ENCODE results near the gene AKR1B15. TPM values are rescaled to one million over a fixed set of nuclear protein-coding genes. Genes with fewer than 3 reads are reported as not detected.

AKR1B15 gene
- total RNA-seq, 1 experiment from 2014 or later: not detected

DNA sequence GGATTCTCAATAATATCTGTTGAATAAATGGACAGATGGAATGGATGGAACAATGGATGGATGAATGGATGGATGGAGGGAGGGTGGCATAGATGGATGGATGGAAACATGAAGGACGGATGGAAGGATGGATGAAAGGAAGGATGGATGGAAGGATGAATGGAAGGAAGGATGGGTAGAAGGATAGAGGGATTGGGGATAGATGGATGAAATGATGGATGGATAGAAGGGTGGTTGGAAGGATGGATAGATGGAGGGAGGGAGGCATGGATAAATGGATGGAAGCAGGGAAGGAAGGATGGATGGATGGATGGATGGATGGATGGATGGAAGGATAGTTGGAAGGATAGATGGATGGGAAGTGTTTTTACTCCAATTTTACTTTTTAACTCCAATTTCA lies 35.4 kb downstream of the AKR1B15 start:
- Histone ChIP-seq H4K20me1 (ENCODE audit: insufficient read depth) (no peaks in the 10 kb centered on the region), H3K27ac (ENCODE audit: low read depth, low read length) (no peak overlapping the region), H3K27me3 (ENCODE audit: insufficient read depth, low read length) (peaks cover 4% of the 10 kb centered on the region; the same call in 1 of the 2 replicates), H3K79me2 (ENCODE audit: insufficient read depth, low read length) (no peaks in the 10 kb centered on the region), H3K4me2 (ENCODE audit: low read length) (no peak overlapping the region), H3K9ac (ENCODE audit: low read length) (no peak overlapping the region), H3K36me3 (ENCODE audit: control insufficient read depth in 1 of 2, insufficient read depth in 2 of 2, low read length in 2 of 2) (no peaks in the 10 kb centered on the region), H2AFZ (ENCODE audit: low read depth, low read length, poor library complexity, severe bottlenecking) (no peak overlapping the region), H3K4me1 (ENCODE audit: control insufficient read depth in 1 of 2, insufficient read depth in 2 of 2, low read length in 2 of 2) (no peaks in the 10 kb centered on the region), H3K4me3 (replicated peaks in 1 of 2; ENCODE audit: low read depth in 1 of 2, low read length in 2 of 2) (no peak overlapping the region), H3K9me3 (ENCODE audit: control insufficient read depth in 1 of 2, insufficient read depth in 1 of 2, low read depth in 1 of 2, low read length in 2 of 2) (no peaks in the 10 kb centered on the region), H3K9me2 (ENCODE audit: insufficient read depth) (no peaks in the 10 kb centered on the region)
- ATAC-seq (no peak), DNase-seq (ENCODE audit: low read depth, low spot score) (no peak)
- intact Hi-C loops (cut with micrococcal nuclease): no loop called here
- TF ChIP-seq ZFX (IDR thresholded peaks at IDR 0.05) (no peak), POLR2AphosphoS5 (IDR thresholded peaks at IDR 0.05; ENCODE audit: low read depth, low read length) (no peak)
- ChIA-PET POLR2A (no interaction called here), RAD21 (ENCODE audit: low non-redundant PET in 1 of 2, low total read pairs in 2 of 2, uncharacterized antibody in 2 of 2, unreplicated experiment in 2 of 2) (no interaction called here), CTCF (no interaction called here)
- BruUV-seq (replicated peaks): no TSS peak

DNA sequence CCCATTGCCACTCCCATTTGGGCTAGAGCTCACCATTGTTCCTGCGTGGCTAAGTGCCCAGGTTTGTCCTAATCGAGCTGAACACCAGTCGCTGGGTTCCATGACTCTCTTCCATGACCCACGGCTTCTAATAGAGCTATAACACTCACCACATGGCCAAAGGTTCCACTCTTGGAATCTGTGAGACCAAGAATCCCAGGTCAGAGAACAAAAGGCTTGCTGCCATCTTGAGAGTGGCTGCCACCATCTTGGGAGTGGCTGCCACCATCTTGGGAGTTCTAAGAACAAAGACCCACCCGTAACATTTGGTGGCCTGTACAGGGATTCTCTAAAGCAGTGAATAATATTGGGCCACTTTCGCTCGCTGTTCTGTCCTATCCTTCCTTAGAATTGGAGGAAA lies 37.0 kb downstream of the AKR1B15 start:
- Histone ChIP-seq H4K20me1 (ENCODE audit: insufficient read depth) (no peaks in the 10 kb centered on the region), H3K27ac (ENCODE audit: low read depth, low read length) (no peak overlapping the region), H3K4me1 (ENCODE audit: control insufficient read depth in 1 of 2, insufficient read depth in 2 of 2, low read length in 2 of 2) (no peaks in the 10 kb centered on the region), H3K4me3 (replicated peaks in 1 of 2; ENCODE audit: low read depth in 1 of 2, low read length in 2 of 2) (no peak overlapping the region), H3K79me2 (ENCODE audit: insufficient read depth, low read length) (no peaks in the 10 kb centered on the region), H3K36me3 (ENCODE audit: control insufficient read depth in 1 of 2, insufficient read depth in 2 of 2, low read length in 2 of 2) (no peaks in the 10 kb centered on the region), H3K4me2 (ENCODE audit: low read length) (no peak overlapping the region), H3K9ac (ENCODE audit: low read length) (no peak overlapping the region), H2AFZ (ENCODE audit: low read depth, low read length, poor library complexity, severe bottlenecking) (no peak overlapping the region), H3K27me3 (ENCODE audit: insufficient read depth, low read length) (no peaks in the 10 kb centered on the region; the same call in 1 of the 2 replicates), H3K9me3 (ENCODE audit: control insufficient read depth in 1 of 2, insufficient read depth in 1 of 2, low read depth in 1 of 2, low read length in 2 of 2) (no peaks in the 10 kb centered on the region), H3K9me2 (ENCODE audit: insufficient read depth) (no peaks in the 10 kb centered on the region)
- no TSS peak for BruUV-seq (replicated peaks)
- ChIA-PET CTCF (no interaction called here), RAD21 (ENCODE audit: low non-redundant PET in 1 of 2, low total read pairs in 2 of 2, uncharacterized antibody in 2 of 2, unreplicated experiment in 2 of 2) (no interaction called here), POLR2A (no interaction called here)
- ATAC-seq: no peak
- DNase-seq (ENCODE audit: low read depth, low spot score): no peak
- intact Hi-C loops (cut with micrococcal nuclease): no loop called here
- TF ChIP-seq POLR2AphosphoS5 (IDR thresholded peaks at IDR 0.05; ENCODE audit: low read depth, low read length) (no peak), ZNF274 (IDR thresholded peaks at IDR 0.05; ENCODE audit: low read depth, low read length) (no peak), EZH2phosphoT487 (IDR thresholded peaks at IDR 0.05; ENCODE audit: borderline replicate concordance) (no peak), ELF1 (IDR thresholded peaks at IDR 0.05; ENCODE audit: borderline replicate concordance, low read depth) (no peak), CEBPB (IDR thresholded peaks at IDR 0.05; ENCODE audit: low read depth) (no peak), FOSL1 (IDR thresholded peaks at IDR 0.05; ENCODE audit: low read depth) (no peak), TCF7L2 (IDR thresholded peaks at IDR 0.05; ENCODE audit: borderline replicate concordance, extremely low read depth, insufficient read depth, insufficient read length) (no peak), SIN3A (IDR thresholded peaks at IDR 0.05; ENCODE audit: low read depth) (no peak), SP1 (IDR thresholded peaks at IDR 0.05; ENCODE audit: low read depth) (no peak), CBX3 (IDR thresholded peaks at IDR 0.05; ENCODE audit: low read depth) (no peak), JUND (IDR thresholded peaks at IDR 0.05) (no peak), EGR1 (IDR thresholded peaks at IDR 0.05; ENCODE audit: low read depth) (no peak), YY1 (IDR thresholded peaks at IDR 0.05; ENCODE audit: extremely low read depth, insufficient replicate concordance, low read depth, low read length) (no peak), ZFX (IDR thresholded peaks at IDR 0.05) (no peak)
- TF ChIP-seq, protein P1, sequence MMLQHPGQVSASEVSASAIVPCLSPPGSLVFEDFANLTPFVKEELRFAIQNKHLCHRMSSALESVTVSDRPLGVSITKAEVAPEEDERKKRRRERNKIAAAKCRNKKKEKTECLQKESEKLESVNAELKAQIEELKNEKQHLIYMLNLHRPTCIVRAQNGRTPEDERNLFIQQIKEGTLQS (IDR thresholded peaks at IDR 0.05): no peak
- TF ChIP-seq, protein P2, sequence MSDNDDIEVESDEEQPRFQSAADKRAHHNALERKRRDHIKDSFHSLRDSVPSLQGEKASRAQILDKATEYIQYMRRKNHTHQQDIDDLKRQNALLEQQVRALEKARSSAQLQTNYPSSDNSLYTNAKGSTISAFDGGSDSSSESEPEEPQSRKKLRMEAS (IDR thresholded peaks at IDR 0.05): no peak
- TF ChIP-seq, protein P3, sequence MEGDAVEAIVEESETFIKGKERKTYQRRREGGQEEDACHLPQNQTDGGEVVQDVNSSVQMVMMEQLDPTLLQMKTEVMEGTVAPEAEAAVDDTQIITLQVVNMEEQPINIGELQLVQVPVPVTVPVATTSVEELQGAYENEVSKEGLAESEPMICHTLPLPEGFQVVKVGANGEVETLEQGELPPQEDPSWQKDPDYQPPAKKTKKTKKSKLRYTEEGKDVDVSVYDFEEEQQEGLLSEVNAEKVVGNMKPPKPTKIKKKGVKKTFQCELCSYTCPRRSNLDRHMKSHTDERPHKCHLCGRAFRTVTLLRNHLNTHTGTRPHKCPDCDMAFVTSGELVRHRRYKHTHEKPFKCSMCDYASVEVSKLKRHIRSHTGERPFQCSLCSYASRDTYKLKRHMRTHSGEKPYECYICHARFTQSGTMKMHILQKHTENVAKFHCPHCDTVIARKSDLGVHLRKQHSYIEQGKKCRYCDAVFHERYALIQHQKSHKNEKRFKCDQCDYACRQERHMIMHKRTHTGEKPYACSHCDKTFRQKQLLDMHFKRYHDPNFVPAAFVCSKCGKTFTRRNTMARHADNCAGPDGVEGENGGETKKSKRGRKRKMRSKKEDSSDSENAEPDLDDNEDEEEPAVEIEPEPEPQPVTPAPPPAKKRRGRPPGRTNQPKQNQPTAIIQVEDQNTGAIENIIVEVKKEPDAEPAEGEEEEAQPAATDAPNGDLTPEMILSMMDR (IDR thresholded peaks at IDR 0.05 in 2 of 3, conservative IDR thresholded peaks at IDR 0.05 in 1 of 3; ENCODE audit: borderline replicate concordance in 1 of 3, insufficient read depth in 1 of 3, low read depth in 2 of 3, low read length in 2 of 3): no peak
